Measurements from ENCODE around the gene SAT2. TPM values are rescaled to one million over a fixed set of nuclear protein-coding genes. Genes with fewer than 3 reads are reported as not detected.
A peak's percentile ranks its signal among the peaks of the same experiment; 100 is the strongest.

Gene SAT2
- total RNA-seq, 1 donor from 2014 or later, result 22.6 TPM

GRCh38 chr17:7623661-7624060 is 4.0 kb downstream of the SAT2 start:
- Histone ChIP-seq H3K27me3 (no peaks in the 10 kb centered on the region), H3K36me3 (no peaks in the 10 kb centered on the region), H3K4me3 (no peak overlapping the region), H3K4me1 (peaks cover 0 to 4% of the 10 kb centered on the region in 2 donors), H3K9me3 (no peaks in the 10 kb centered on the region), H3K27ac (no peak overlapping the region)
- intact Hi-C loops (cut with DNase I), result no loop called here
- no peak for DNase-seq (ENCODE audit: low spot score in 2 of 2)
- TF ChIP-seq CTCF (IDR thresholded peaks at IDR 0.05), result no peak

- no peak for TF ChIP-seq CTCF (IDR thresholded peaks at IDR 0.05)
- no peak overlapping the region for H3K27ac ChIP-seq
- no peaks in the 10 kb centered on the region for H3K27me3 ChIP-seq
- intact Hi-C loops (cut with DNase I), result no loop called here
- DNase-seq (ENCODE audit: low spot score in 2 of 2), result no peak
- no peak overlapping the region for H3K4me3 ChIP-seq
- no peaks in the 10 kb centered on the region for H3K36me3 ChIP-seq
- no peaks in the 10 kb centered on the region for H3K9me3 ChIP-seq
- H3K4me1 ChIP-seq, result no peaks in the 10 kb centered on the region
Measured at GRCh38 chr17:7620835-7621234, 6.8 kb downstream of the SAT2 start.

- peaks cover 0 to 6% of the 10 kb centered on the region in 2 donors for H3K4me1 ChIP-seq
- no peak overlapping the region for H3K27ac ChIP-seq
- H3K4me3 ChIP-seq, result no peak overlapping the region
- H3K9me3 ChIP-seq, result no peaks in the 10 kb centered on the region
- intact Hi-C loops (cut with DNase I), result loop anchor here (10.0 kb wide), 1 partner anchor 226 kb away; no protein-coding TSS in a partner anchor
- no peak for DNase-seq (ENCODE audit: low spot score in 2 of 2)
- no peaks in the 10 kb centered on the region for H3K36me3 ChIP-seq
- no peaks in the 10 kb centered on the region for H3K27me3 ChIP-seq
- TF ChIP-seq CTCF (IDR thresholded peaks at IDR 0.05), result no peak
Measured at GRCh38 chr17:7618608-7619007, 9.0 kb downstream of the SAT2 start.

- TF ChIP-seq CTCF (IDR thresholded peaks at IDR 0.05), result no peak
- no peaks in the 10 kb centered on the region for H3K36me3 ChIP-seq
- intact Hi-C loops (cut with DNase I), result loop anchor here (1.0 to 10.0 kb wide), 5 partner anchors 12 to 265 kb away; partner anchors contain the start of gene SAT2
Measured at GRCh38 chr17:7615265-7615747, 12.3 kb downstream of the SAT2 start.

GRCh38 chr17:7614425-7615264 is 13.0 kb downstream of the SAT2 start, which contains the start of gene FXR2:
Gene FXR2, minus strand, starts transcription at chr17:7614897. Its CDS starts 365 bp downstream, at chr17:7614532.
- Histone ChIP-seq H3K27me3 (no peaks in the 10 kb centered on the region), H3K4me3 (peak within 1 kb of the TSS; percentile 91 to 97), H3K4me1 (peaks cover 0 to 26% of the 10 kb centered on the region in 2 donors), H3K36me3 (no peaks in the 10 kb centered on the region), H3K27ac (peak within 1 kb of the TSS; percentile 85 to 89), H3K9me3 (no peaks in the 10 kb centered on the region)
- peak; percentile 98 to 100 for DNase-seq (ENCODE audit: low spot score in 2 of 2)
- intact Hi-C loops (cut with DNase I), result loop anchor here (1.0 to 10.0 kb wide), 7 partner anchors 13 to 264 kb away; partner anchors contain the start of genes POLR2A, SAT2 and WRAP53
- peak; percentile 61 to 67 (median 62) for TF ChIP-seq CTCF (IDR thresholded peaks at IDR 0.05)

More at GRCh38 chr17:7615265-7615747, 12.3 kb downstream of the SAT2 start:
- Histone ChIP-seq H3K4me3 (peak overlapping the region; percentile 50 to 70), H3K27me3 (no peaks in the 10 kb centered on the region), H3K4me1 (peaks cover 0 to 24% of the 10 kb centered on the region in 2 donors), H3K9me3 (no peaks in the 10 kb centered on the region), H3K27ac (peak overlapping the region; percentile 85 to 89)
- no peak for DNase-seq (ENCODE audit: low spot score in 2 of 2)

All from ascending aorta (tissue), 2 donors.